ENCODE results near the gene MPP2.
"Not testable (repeated sequence)": the region's sequence is repeated elsewhere in the genome, so short reads cannot be mapped to it uniquely, and the experiment has no call there.

MPP2 gene

DNA sequence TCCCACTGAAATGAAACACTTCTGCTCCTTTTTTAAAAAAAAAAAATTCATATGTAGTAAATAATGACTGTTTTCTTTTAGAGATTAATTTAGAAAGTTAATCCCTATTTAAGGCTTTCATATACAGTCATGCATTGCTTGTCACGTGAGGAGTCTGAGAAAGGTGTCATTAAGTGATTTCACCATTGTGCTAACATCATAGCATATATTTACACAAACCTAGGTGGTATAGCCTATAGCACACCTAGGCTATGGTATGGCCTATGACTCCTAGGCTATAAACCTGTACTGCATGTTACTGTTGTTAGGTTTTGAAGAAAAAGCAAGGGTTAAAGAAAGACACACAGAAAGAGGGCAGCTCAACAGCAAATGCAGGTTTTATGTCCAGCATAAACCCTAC is 21.3 kb upstream of the MPP2 start:
- ATAC-seq (no peak), DNase-seq (no peak)

- DNase-seq = not testable (repeated sequence)
- ATAC-seq = peak; percentile 30
Observed at GRCh38 chr17:43927929-43928328, 20.6 kb upstream of the MPP2 start.

GRCh38 chr17:43927060-43927864 is 19.9 kb upstream of the MPP2 start:
- ATAC-seq (peak; percentile 29), DNase-seq (peak; percentile 26)

GRCh38 chr17:43924558-43924957 is 17.2 kb upstream of the MPP2 start:
- peak; percentile 65 for ATAC-seq
- no peak for DNase-seq

GRCh38 chr17:43920500-43921095 is 13.3 kb upstream of the MPP2 start:
- ATAC-seq = no peak

DNA sequence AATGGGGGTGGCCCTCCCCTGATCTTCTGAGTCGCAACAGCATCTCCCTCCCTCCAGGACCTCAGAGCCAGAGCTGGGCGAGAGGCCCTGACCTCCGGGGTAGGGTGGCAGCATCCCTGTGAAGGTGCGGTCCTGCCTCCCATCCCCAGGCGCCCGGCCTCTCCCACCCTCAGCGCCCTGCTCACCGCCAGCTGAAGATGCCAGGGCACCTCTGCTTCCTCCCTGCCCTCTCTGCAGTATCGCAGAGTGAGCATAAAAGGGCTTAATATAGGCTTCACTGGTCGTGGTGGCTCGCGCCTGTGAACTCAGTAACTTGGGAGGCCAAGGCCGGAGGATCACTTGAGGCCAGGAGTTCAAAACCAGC is 10.7 kb upstream of the MPP2 start:
- no peak for ATAC-seq
- no peak for DNase-seq

More at GRCh38 chr17:43920500-43921095, 13.3 kb upstream of the MPP2 start:
- DNase-seq = no peak

- ATAC-seq (peak; percentile 59), DNase-seq (peak; percentile 56)
Observed at GRCh38 chr17:43917348-43918025, 10.2 kb upstream of the MPP2 start.

DNA sequence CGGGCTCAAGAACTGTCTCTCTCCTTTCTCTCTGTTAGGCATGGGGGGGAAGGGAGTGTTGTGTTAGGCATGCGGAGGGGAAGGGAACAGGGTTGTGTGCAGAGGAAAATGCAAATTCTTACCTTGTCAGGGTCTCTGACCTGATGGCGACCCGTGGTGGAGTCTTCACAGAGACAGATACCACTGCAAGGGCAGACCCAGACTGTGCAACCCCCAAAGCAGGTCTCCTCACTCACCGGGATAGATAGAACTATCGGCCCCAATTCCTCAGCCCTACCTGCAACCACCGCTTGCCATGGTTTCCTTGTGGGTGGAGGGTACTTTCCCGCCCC is 9.6 kb upstream of the MPP2 start:
- no peak for ATAC-seq
- DNase-seq = no peak

DNA sequence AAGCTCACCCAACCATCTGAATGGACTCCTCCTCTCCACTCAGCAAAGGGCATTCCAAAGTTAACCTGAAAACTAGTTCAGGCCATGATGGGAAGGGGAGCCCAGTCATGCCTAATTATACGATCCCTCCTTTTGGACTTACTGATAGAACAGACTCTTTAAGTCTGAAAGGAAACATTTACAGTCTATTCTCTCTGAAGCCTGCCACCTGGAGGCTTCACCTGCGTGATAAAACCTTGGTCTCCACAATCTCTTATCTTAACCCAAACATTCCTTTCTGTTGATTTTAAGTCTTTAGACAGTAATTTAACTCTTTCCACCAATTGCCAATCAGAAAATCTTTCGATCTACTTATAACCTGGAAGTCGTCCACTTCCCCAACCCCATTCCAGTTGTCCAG is 9.0 kb upstream of the MPP2 start:
- ATAC-seq (no peak), DNase-seq (no peak)

GRCh38 chr17:43915559-43915958 is 8.2 kb upstream of the MPP2 start:
- no peak for DNase-seq
- no peak for ATAC-seq

GRCh38 chr17:43914451-43914850 is 7.1 kb upstream of the MPP2 start:
- ATAC-seq = no peak
- DNase-seq = no peak

GRCh38 chr17:43913584-43913983 is 6.2 kb upstream of the MPP2 start:
- ATAC-seq = no peak
- DNase-seq = no peak

DNA sequence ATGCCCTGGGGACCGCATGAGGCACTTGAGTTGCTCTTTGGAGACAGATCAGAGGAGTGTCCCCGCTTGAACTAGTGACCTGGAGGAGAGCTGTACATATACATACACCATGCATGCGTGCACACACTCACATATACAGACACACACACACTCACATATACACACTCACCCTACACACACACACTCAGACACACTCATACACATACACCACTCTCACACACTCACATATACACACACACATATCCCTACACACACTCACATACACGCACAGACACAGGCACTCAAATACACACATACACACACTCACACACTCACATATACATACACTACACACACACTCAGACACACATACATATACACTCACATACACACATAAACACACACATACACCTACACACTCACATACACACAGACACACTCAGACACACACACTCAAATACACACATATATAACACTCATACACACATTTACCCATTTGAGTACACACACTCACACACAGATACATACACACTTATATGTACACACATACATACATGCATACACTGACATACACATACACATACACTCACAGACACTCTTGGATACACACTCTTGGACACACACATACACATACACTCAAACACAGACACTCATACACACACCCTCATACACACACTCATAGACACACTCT is 5.4 kb upstream of the MPP2 start:
- no peak for ATAC-seq
- no peak for DNase-seq

DNA sequence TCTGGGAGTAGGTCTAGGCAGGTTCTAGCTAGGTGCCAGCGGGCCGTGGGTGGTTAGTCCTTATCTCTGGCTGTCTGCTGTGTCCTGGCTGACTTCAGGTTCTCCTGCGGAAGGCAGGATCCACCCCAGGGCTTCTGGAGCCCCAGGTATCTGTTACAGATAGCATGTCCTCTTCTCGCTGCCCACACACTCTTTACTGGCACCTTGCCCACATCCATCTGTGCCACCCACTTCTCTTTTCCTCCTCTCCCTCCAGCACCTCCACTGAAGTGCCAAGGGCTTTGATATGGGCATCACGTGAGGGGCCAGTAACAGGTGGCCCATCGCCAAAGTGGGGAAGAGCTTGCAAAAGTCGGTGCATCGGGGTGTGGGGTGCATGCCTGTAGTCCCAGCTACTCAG is 4.6 kb upstream of the MPP2 start:
- ATAC-seq (no peak), DNase-seq (no peak)

DNA sequence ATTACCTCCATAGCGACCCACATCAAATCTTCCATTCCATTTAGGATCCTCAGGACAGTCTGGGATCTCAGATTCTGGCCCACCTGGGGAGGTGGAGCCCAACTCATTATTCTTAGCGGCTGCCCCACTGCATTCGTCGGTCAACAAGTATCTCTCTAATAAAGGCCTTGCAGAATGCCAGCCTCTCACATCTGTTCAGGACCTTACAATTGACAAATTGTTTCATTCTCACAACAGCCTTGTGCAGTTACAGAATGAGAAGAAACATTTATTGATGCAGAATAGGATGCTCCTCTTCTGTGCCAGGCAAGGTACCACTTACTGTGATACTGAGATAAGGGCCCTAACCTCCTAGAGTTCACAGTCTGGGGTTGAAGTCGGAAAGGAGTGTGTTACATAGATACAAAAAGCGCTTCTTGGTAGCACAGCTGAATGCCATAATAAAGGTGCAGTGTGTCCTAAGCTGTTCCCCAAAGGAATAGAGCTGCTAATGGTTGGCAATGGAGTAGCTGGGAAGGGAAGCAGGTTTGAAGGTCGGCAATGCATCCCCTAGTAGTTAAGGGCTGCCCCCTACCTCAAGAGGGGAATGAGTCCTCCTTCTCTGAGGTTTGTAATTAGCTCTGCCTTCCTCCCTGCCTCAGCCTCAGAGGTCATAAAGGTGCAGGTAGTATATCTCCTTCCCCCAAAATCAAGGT is 2.3 kb upstream of the MPP2 start:
- DNase-seq = no peak
- no peak for ATAC-seq

DNA sequence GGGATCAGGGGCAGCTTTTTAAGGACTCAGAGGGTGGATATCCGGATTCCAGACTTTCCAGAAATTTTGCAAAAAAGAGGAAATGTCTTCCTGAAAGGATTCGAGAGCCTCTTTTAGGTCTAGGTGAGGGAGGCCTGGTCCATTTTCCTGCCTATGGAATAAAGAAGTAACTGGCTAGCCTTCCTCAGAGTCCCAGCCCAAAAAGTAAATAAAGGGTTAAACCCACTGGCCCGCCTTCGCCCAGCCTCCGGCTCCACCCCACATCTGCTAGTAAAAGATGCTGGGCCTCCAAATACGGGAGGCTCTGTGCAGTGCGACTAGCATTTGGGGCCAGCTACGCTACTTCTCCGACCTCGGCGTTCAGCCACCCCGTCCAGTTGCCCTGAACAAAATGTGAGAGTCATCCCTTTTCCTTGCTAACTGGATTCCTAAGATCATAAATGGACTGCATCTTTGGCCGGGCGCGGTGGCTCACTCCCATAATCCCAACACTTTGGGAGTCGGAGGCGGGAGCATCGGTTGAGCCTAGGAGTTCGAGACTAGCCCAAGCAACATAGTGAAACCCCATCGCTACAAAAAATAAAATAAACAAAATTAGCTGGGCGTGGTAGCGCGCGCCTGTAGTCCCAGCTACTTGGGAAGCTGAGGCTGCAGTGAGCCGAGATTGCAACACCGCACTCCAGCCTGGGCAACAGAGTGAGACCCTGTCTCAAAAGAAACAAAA is 824 bp upstream of the MPP2 start:
- ATAC-seq = no peak
- DNase-seq = peak; percentile 30

GRCh38 chr17:43906951-43907424 is 348 bp downstream of the MPP2 start:
- DNase-seq (no peak), ATAC-seq (no peak)

- DNase-seq (peak; percentile 48), ATAC-seq (no peak)
Observed at GRCh38 chr17:43905985-43906852, 1.1 kb downstream of the MPP2 start.

- ATAC-seq = no peak
- DNase-seq = no peak
Observed at GRCh38 chr17:43905400-43905984, 1.8 kb downstream of the MPP2 start.

All from stimulated activated naive CD8-positive, alpha-beta T cell treated with anti-CD3 and anti-CD28 coated beads, Interleukin-15, Interleukin-2, amounts not matched to agents 100 U/mL and 50 U/mL, for 24 hours (primary cell).